Neural cell (in vitro differentiated cells): ENCODE results near the gene VSTM4.

Source experiments
- EZH2 ChIP-seq: fragments of 200-600, 300-800 bp; shearing (Covaris generic), sonication (generic); IDR thresholded peaks from 2 replicates; pipeline ENCODE4 v1.6.1; 2014; ENCODE audit warnings: antibody characterized with exemption, low read length, borderline replicate concordance, mild to moderate bottlenecking; ENCODE audit not compliant: insufficient read depth, poor library complexity, severe bottlenecking
- POLR2AphosphoS5 ChIP-seq: IDR thresholded peaks from 2 replicates; pipeline ENCODE4 v1.6.1; 2012
- SMC3 ChIP-seq: fragments of 450-650 bp; conservative IDR thresholded peaks from 2 replicates; pipeline ENCODE4 v1.6.1; 2014; ENCODE audit warnings: antibody characterized with exemption, mild to moderate bottlenecking, moderate library complexity; ENCODE audit not compliant: poor library complexity
- TF ChIP-seq, protein P1 (sequence below): fragments of 450-650 bp; IDR thresholded peaks from 2 replicates; pipeline ENCODE4 v1.5.1; 2014; ENCODE audit warnings: antibody characterized with exemption, mild to moderate bottlenecking, moderate library complexity; ENCODE audit not compliant: poor library complexity, severe bottlenecking

DNA sequence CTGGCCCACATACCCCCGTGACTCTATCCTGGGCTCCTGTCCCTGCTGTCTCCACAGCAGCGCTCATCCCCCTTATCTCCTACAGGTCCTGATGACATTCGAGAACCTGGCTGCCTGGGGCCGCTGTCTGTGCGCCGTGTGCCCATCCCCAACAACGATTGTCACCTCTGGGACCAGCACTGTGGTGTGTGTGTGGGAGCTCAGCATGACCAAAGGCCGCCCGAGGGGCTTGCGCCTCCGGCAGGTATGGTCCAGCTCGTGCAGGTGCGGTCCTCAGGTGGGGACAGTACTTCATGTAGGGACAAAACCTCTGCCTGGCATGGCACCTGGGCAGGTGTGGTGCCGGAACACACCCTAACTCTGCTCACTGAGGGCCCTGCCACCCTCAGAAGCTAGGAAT, 145.3 kb downstream of the VSTM4 start:
- TF ChIP-seq POLR2AphosphoS5 (no peak), SMC3 (no peak), EZH2 (no peak)
- TF ChIP-seq, protein P1, sequence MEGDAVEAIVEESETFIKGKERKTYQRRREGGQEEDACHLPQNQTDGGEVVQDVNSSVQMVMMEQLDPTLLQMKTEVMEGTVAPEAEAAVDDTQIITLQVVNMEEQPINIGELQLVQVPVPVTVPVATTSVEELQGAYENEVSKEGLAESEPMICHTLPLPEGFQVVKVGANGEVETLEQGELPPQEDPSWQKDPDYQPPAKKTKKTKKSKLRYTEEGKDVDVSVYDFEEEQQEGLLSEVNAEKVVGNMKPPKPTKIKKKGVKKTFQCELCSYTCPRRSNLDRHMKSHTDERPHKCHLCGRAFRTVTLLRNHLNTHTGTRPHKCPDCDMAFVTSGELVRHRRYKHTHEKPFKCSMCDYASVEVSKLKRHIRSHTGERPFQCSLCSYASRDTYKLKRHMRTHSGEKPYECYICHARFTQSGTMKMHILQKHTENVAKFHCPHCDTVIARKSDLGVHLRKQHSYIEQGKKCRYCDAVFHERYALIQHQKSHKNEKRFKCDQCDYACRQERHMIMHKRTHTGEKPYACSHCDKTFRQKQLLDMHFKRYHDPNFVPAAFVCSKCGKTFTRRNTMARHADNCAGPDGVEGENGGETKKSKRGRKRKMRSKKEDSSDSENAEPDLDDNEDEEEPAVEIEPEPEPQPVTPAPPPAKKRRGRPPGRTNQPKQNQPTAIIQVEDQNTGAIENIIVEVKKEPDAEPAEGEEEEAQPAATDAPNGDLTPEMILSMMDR = no peak
